Skin of body (tissue), 2 donors: Measurements from ENCODE around the gene SS18. TPM values are rescaled to one million over a fixed set of nuclear protein-coding genes. Genes with fewer than 3 reads are reported as not detected.

Source experiments
- DNase-seq: peaks from one replicate; lab custom pipeline; 2025; lab: John Stamatoyannopoulos, UW
- total RNA-seq: library from RNA; depleted of rRNA; stranded (reverse); fragments of >200 nt; gene quantifications from one replicate; pipeline ENCODE4 v1.2.3, GENCODE V29; 2014

SS18 gene
- total RNA-seq, 1 donor from 2014 or later, result 91.6 TPM

- no peak for DNase-seq
Observed at GRCh38 chr18:26071725-26072124, 18.7 kb downstream of the SS18 start.

DNA sequence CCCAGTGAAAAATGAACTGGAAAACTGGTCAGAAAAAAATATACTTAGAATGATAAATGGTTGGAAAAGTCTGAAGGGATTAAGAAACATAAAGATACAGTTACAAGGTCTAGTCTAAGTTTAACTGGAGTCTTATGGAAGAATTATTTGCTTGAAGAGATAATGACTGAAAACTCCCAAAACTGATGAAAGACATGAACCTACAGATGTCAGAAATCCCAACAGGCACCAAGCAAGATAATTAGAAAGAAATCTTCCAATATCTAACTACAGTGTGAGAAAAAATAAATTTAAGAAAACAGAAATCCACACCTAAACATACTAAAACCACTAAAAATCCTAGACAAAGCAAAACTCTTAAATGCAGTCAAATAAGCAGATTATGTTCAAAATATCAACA is 19.4 kb downstream of the SS18 start:
- DNase-seq, result no peak

GRCh38 chr18:26059357-26059756 is 31.1 kb downstream of the SS18 start:
- DNase-seq, result no peak

DNA sequence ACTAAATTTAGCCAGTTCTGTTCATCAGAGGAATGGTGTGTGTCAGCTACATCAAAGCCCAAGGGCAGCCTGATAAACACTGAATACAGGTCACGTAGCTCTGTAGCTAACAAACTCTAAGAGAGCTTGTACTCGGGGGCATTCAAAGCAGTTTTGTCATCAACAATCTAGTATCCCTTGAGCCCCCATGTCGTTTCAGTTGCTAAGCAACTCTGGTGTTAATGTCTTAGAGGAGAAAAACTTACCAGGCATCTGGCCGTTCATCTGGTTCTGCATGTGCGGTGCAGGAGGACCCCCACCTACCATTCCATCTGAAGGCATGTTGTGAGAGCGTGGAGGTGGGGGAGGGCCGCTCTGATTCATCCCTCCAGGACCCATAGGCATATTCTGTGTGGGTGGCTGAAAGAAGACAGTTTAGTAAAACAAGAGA is 33.1 kb downstream of the SS18 start:
- no peak for DNase-seq

GRCh38 chr18:26056291-26056690 is 34.1 kb downstream of the SS18 start:
- no peak for DNase-seq

DNA sequence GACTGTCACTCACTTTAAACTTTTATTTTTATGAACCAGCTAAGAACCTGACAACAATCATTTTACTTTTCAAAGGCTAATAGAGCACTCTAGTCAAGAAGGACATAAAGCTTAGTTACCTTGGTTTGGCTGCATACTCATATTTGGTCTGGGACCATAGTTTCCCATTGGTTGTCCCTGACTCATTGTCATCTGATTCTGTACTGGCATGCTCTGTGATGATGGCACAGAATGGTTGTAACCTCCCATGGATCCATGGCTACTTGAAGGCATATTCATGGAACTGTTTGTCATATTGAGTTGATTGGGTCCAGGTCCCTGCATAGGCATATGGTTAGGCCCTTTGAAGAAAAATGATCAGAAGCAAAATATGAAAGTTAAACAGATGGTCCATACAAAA is 37.9 kb downstream of the SS18 start:
- DNase-seq, result no peak

GRCh38 chr18:26051843-26052242 is 38.6 kb downstream of the SS18 start:
- DNase-seq, result no peak

DNA sequence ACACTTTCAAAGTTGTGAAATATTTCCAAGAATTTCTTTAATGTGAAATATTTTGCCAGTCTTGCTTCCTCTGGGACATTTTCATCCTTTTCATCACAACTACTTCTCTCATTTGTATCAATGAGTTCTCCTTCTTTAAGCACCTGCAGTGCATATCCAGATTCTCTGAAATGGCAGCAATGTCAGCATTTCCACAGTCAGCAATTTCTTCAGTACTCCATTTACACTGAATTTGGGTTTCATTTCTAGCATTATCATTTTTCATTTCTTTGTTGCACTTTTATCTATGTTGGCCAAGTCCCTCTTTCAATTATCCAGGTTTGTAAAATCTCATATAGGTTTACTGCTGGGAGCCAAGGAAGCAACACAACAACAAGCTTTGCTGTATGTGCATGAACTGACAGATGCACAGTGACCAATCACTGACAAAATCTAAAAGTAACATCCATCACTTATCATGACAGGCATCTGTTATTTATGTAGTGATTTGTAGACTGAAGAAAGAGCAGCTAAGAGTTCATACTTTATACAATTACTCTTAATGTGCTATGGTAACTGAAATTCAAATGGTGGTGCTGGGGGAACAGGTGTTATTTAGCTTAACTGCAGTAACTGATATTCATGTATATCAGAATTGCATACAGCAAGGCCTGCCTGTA is 43.9 kb downstream of the SS18 start:
- DNase-seq, result no peak

- DNase-seq, result no peak
Observed at GRCh38 chr18:26044807-26045206, 45.6 kb downstream of the SS18 start.

DNA sequence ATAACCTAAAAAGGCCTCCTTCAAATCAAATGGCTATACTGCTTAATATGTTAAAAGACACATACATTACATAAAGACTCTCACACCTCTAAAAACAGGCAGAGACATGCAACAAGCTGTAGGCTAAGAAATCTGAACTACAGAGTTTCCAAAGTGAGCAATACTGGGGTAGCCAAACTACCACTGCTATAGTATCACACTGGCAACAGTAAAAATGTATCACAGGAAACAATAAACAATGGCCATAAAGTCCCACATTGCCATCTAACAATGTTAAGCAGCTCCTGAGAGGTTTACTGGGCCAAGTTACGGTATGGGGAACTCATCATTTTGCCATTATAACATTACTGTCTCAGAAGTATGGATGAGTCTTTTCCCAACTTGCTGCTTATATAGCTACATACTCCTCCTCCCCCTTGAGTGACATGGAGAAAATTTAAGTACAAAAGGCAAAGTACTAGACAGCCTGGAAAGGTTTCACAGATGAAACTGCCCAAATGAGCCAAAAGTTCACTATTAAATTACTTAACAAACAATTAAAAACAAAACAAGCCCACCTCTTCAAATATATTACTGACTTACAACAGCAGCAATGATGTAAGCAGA is 50.3 kb downstream of the SS18 start:
- DNase-seq, result no peak

GRCh38 chr18:26039203-26039602 is 51.2 kb downstream of the SS18 start:
- no peak for DNase-seq

DNA sequence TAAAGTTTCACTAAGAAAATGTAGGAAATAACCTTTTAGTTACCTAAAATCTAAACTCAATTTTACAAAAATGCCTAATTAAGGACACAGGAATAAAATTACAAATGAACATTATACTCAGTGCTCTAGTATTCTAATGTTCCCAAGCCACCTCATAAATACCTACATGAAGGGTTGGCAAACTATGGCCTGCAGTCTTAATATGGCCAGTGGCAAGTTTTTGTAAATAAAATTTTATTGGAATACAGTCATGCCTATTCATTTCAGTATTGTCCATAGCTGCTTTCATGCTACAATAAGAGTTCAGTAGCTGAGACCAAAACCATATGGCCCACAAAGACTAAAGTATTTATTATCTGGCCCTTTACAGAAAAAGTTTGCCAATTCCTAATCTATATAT is 53.8 kb downstream of the SS18 start:
- no peak for DNase-seq

GRCh38 chr18:26034850-26035497 is 55.4 kb downstream of the SS18 start:
- no peak for DNase-seq

- no peak for DNase-seq
Observed at GRCh38 chr18:26022585-26022984, 67.8 kb downstream of the SS18 start.

DNA sequence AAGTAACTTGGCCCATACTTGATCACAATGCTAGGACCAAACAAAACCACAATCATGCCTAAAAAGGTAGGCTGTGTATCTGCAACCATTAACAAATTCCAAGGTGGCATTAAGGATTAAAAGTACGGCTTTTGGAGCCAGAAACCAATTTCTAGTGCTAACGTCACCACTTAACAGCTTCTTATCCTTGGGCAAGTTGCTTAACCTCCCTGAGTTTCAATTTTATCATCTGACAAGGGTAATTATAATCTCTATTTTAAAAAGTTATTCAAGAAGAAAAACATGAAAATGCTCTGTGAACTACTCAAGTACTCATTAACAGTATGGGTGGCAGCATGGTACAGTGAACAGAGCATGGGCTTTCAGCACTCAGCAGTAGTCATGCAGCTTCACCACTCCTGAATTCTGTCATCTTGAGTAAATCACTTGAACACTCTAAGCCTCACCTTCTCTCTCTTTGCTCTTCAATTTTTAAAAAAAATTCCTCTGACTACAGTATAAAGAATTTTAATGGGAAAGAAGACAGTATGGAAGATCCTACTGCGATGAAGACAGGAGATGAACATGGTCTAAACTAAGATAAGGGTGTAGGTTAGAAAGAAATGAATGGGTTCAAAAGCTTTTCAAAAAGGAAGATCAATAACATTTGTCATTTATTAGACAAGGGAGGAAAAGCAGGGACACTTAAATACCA is 69.2 kb downstream of the SS18 start:
- DNase-seq, result no peak

DNA sequence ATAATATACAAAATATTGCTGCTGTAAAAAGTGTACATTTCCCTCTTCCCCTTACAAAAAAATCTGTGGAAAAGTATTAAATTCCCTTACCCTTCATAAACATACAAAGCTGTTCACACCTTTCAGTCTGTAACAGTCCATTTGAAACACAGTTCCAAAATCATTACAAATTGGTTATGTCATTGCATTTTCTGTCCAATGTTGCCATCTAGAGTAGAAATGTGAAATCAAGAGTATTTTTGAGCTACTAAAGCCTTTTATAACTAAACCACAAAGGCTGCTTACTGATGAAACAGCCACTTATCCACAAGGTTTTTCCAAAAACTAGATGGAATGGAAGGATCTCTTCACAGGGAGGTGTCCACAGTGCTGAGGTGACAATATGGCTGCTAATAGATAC is 72.5 kb downstream of the SS18 start:
- no peak for DNase-seq

- no peak for DNase-seq
Observed at GRCh38 chr18:26014462-26014861, 76.0 kb downstream of the SS18 start.

DNA sequence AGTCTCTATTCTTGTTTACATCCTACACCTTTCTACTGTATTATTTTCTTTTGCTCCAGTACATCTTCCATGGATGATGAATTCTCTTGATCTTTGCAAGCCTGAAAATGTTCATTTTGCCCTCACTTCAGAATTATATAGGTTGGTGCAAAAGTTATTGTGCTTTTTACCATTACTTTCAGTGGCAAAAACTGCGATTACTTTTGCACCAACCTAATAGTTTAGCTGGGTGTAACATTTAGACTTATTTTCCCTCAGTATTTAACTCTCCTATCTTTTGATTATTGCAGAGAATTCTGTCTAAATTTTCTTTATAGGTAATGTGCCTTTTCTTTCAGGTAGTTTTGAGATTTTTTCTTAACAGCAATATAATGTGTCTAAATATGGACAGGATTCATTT is 81.8 kb downstream of the SS18 start:
- DNase-seq, result no peak

GRCh38 chr18:26008096-26008495 is 82.3 kb downstream of the SS18 start:
- DNase-seq, result no peak

DNA sequence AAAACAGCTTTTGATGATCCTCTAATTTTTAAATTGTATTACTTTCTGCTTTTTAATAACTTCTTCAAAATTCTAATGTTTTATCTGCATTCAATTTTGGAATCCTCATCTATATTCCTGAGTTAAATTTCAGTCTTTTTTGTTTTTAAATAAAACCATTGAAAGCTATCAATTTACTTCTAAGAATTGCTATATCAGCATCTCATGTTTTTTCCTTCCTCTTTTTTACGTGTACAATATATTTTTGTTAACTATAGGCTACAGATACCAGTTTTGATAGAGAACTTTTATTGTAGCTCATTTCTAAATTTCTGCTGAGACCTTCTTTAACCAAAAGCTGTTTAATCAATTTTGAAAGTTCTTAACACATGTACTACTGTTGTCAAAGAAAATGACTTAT is 84.5 kb downstream of the SS18 start:
- DNase-seq, result no peak

GRCh38 chr18:26004832-26005231 is 85.6 kb downstream of the SS18 start:
- DNase-seq, result no peak

GRCh38 chr18:26003817-26004216 is 86.6 kb downstream of the SS18 start:
- no peak for DNase-seq
